Lower leg skin (tissue), 3 donors: ENCODE measurements around the gene SBNO2.

ENCODE experiments used
- POLR2A ChIP-seq, 2 donors: fragments of 450-650 bp; IDR thresholded peaks; one replicate each; pipeline ENCODE4 v1.6.1; 2016 to 2017; ENCODE audit warnings: antibody characterized with exemption in 2 of 2, mild to moderate bottlenecking in 1 of 2, moderate library complexity in 1 of 2
- TF ChIP-seq, protein P1 (sequence below), 3 donors: fragments of 450-650 bp; IDR thresholded peaks; one replicate each; pipeline ENCODE4 v1.5.1; 2016; ENCODE audit warnings: antibody characterized with exemption in 3 of 3, mild to moderate bottlenecking in 3 of 3, moderate library complexity in 2 of 3

DNA sequence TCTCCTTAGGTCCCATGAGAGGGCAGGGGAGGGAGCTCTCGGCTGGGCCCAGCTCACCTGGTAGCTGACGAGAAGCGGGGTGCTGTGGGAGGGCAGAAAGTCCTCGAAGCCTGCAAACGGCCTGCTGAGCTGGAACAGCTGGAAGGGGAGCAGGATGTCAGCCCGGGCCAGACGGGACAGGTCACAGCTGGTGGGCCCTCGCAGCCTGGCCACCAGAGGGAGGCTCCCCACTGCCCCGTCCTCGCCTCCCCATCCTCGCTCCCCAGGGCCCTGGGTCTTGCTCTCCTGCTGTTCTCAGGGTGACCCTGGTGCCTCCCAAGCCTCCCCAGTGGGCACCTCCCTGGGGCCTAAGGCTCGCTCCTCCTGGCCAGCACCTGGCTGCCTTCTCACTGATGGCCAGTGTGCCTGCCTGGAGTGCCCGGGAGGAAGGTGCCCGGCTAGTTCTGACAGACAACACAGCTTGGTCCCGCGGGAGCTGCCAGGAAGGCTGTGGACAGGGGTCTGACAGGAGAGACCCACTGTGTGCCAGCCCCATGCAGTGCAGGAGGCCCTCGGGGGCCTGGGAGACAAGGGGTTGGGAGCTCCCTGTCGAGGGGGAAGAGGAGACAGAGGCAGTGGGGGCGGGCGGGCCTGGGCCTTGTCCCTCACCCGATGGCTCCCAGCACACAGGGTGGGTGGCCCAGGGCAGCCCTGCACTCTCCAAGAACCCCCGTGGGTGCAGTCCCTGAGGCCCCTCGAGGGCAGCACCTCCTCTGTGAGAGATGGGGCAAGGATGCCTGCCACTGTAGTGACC lies 50.0 kb downstream of the SBNO2 start:
- TF ChIP-seq, protein P1, sequence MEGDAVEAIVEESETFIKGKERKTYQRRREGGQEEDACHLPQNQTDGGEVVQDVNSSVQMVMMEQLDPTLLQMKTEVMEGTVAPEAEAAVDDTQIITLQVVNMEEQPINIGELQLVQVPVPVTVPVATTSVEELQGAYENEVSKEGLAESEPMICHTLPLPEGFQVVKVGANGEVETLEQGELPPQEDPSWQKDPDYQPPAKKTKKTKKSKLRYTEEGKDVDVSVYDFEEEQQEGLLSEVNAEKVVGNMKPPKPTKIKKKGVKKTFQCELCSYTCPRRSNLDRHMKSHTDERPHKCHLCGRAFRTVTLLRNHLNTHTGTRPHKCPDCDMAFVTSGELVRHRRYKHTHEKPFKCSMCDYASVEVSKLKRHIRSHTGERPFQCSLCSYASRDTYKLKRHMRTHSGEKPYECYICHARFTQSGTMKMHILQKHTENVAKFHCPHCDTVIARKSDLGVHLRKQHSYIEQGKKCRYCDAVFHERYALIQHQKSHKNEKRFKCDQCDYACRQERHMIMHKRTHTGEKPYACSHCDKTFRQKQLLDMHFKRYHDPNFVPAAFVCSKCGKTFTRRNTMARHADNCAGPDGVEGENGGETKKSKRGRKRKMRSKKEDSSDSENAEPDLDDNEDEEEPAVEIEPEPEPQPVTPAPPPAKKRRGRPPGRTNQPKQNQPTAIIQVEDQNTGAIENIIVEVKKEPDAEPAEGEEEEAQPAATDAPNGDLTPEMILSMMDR (IDR thresholded peaks at IDR 0.05) = no peak
- TF ChIP-seq POLR2A (IDR thresholded peaks at IDR 0.05) = no peak
